ENCODE measurements around the gene CDT1.
A peak's percentile ranks its signal among the peaks of the same experiment; 100 is the strongest.

The CDT1 gene

GRCh38 chr16:88809676-88810165 lies 6.1 kb downstream of the CDT1 start:
- no peak overlapping the region for H3K4me3 ChIP-seq (ENCODE audit: low read depth, low read length)
- TF ChIP-seq CTCF (IDR thresholded peaks at IDR 0.05; ENCODE audit: low read depth, low read length, missing control alignments) = no peak
- no peak for DNase-seq (ENCODE audit: low read depth)
- in situ Hi-C loops (cut with HindIII; ENCODE audit: low sequenced_read_pairs) = no loop called here

- peak overlapping the region; percentile 65 for H3K4me3 ChIP-seq (ENCODE audit: low read depth, low read length)
- DNase-seq (ENCODE audit: low read depth) = no peak
- in situ Hi-C loops (cut with HindIII; ENCODE audit: low sequenced_read_pairs) = no loop called here
- no peak for TF ChIP-seq CTCF (IDR thresholded peaks at IDR 0.05; ENCODE audit: low read depth, low read length, missing control alignments)
These were observed 6.8 kb downstream of the CDT1 start for GRCh38 chr16:88810166-88810911.

- in situ Hi-C loops (cut with HindIII; ENCODE audit: low sequenced_read_pairs) = no loop called here
- TF ChIP-seq CTCF (IDR thresholded peaks at IDR 0.05; ENCODE audit: low read depth, low read length, missing control alignments) = no peak
- H3K4me3 ChIP-seq (ENCODE audit: low read depth, low read length) = peak overlapping the region; percentile 65
- DNase-seq (ENCODE audit: low read depth) = no peak
These were observed 7.6 kb downstream of the CDT1 start for GRCh38 chr16:88810912-88811768.

GRCh38 chr16:88811769-88812512 lies 8.4 kb downstream of the CDT1 start, which contains the start of gene APRT:
TSS of gene APRT (minus strand) at chr16:88811928. CDS start at chr16:88811899, 29 bp downstream.
- TF ChIP-seq CTCF (IDR thresholded peaks at IDR 0.05; ENCODE audit: low read depth, low read length, missing control alignments) = peak; percentile 17
- peak within 1 kb of the TSS; percentile 65 for H3K4me3 ChIP-seq (ENCODE audit: low read depth, low read length)
- in situ Hi-C loops (cut with HindIII; ENCODE audit: low sequenced_read_pairs) = no loop called here
- peak; percentile 85 for DNase-seq (ENCODE audit: low read depth)

- in situ Hi-C loops (cut with HindIII; ENCODE audit: low sequenced_read_pairs) = no loop called here
- peak overlapping the region; percentile 65 for H3K4me3 ChIP-seq (ENCODE audit: low read depth, low read length)
- no peak for DNase-seq (ENCODE audit: low read depth)
- no peak for TF ChIP-seq CTCF (IDR thresholded peaks at IDR 0.05; ENCODE audit: low read depth, low read length, missing control alignments)
These were observed 9.1 kb downstream of the CDT1 start for GRCh38 chr16:88812513-88813268.

All from astrocyte of the cerebellum (primary cell).